Esophagus squamous epithelium (tissue), 5 donors: ENCODE data around the gene LEPROT. TPM values are rescaled to one million over a fixed set of nuclear protein-coding genes. Genes with fewer than 3 reads are reported as not detected.
"Not testable (repeated sequence)": the region's sequence is repeated elsewhere in the genome, so short reads cannot be mapped to it uniquely, and the experiment has no call there.

Source experiments
- DNase-seq: peaks from one replicate; lab custom pipeline; 2025; lab: John Stamatoyannopoulos, UW
- H3K27ac ChIP-seq, 4 donors: fragments of 200-600 bp; sonication (generic); one replicate each; pipeline ENCODE4 v1.5.1; 2016 to 2019; ENCODE audit warnings: mild to moderate bottlenecking in 1 of 4
- H3K27me3 ChIP-seq, 4 donors: fragments of 200-600 bp; sonication (generic); 1 replicate in 3 of 4; 2 replicates in 1 of 4; pipeline versions ENCODE4 v1.5.1 to v1.6.0; 2017 to 2021; ENCODE audit warnings: antibody characterized with exemption in 1 of 4
- H3K36me3 ChIP-seq, 3 donors: fragments of 200-600 bp; sonication (generic); one replicate each; pipeline ENCODE4 v1.5.1; 2016 to 2019
- H3K4me1 ChIP-seq, 3 donors: fragments of 200-600 bp; sonication (generic); one replicate each; pipeline ENCODE4 v1.5.1; 2017 to 2019
- H3K4me3 ChIP-seq, 4 donors: fragments of 200-600 bp; sonication (generic); 1 replicate in 3 of 4; 2 replicates in 1 of 4; pipeline ENCODE4 v1.5.1; 2016 to 2019; ENCODE audit warnings: mild to moderate bottlenecking in 2 of 4, moderate library complexity in 1 of 4
- H3K9me3 ChIP-seq, 3 donors: fragments of 200-600 bp; sonication (generic); one replicate each; pipeline ENCODE4 v1.5.1; 2016 to 2019
- POLR2A ChIP-seq, 4 donors: fragments of 450-650 bp; IDR thresholded peaks; one replicate each; pipeline ENCODE4 v1.6.1; 2017; ENCODE audit warnings: antibody characterized with exemption in 4 of 4, mild to moderate bottlenecking in 4 of 4, moderate library complexity in 3 of 4
- WGBS, 2 donors: methylation state at CpG; one replicate each; pipeline ENCODE4 v1.1.5; 2018; 5-methylcytosine and 5-hydroxymethylcytosine counted together
- intact Hi-C: fragments of 100-400 bp; cut with DNase I; formaldehyde crosslinking; loops from one replicate; pipeline ENCODE4 v1.15.0; 2022
- total RNA-seq, 4 donors: library from RNA; depleted of rRNA; stranded (reverse); fragments of >200 nt; gene quantifications; one replicate each; pipeline ENCODE4 v1.1.0, GENCODE V29; 2016
- TF ChIP-seq, protein P1 (sequence below), 6 experiments: fragments of 450-650 bp in 4 of 6; fragments of 200-600 bp in 2 of 6; sonication (generic) in 2 of 6; IDR thresholded peaks; one replicate each; pipeline ENCODE4 v1.5.1; 2016 to 2019; ENCODE audit warnings: antibody characterized with exemption in 6 of 6, mild to moderate bottlenecking in 4 of 6, moderate library complexity in 4 of 6
- donor health status: DM: yes; HTN: yes; CAD: no.

LEPROT gene
- total RNA-seq, 4 donors from 2014 or later = 29.7 to 56.9 (median 42.9) TPM

DNA sequence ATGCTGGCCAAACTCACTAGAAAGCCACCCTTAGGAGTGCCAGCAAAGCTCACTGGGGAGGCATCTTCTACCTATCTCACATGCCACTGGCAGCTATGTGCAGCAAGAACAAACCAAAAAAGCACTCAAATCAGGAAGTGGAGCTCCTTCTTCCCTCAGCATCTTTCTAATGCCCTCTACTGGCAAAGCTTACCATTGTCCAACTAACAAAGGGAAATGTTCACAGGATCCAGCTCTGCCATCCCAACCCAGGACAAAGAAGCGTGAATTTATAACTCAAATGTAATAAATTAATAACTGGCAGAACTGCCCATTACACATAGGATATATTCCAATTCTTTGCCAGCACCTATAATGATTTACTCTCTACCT is 38.9 kb downstream of the LEPROT start:
- WGBS, 2 donors = 68 to 82% methylated on average over 1 of the region's 1 CpG
- TF ChIP-seq, protein P1, sequence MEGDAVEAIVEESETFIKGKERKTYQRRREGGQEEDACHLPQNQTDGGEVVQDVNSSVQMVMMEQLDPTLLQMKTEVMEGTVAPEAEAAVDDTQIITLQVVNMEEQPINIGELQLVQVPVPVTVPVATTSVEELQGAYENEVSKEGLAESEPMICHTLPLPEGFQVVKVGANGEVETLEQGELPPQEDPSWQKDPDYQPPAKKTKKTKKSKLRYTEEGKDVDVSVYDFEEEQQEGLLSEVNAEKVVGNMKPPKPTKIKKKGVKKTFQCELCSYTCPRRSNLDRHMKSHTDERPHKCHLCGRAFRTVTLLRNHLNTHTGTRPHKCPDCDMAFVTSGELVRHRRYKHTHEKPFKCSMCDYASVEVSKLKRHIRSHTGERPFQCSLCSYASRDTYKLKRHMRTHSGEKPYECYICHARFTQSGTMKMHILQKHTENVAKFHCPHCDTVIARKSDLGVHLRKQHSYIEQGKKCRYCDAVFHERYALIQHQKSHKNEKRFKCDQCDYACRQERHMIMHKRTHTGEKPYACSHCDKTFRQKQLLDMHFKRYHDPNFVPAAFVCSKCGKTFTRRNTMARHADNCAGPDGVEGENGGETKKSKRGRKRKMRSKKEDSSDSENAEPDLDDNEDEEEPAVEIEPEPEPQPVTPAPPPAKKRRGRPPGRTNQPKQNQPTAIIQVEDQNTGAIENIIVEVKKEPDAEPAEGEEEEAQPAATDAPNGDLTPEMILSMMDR (IDR thresholded peaks at IDR 0.05) = peak in 3 of 6 experiments; percentile 23 to 51 (median 26)
- TF ChIP-seq POLR2A (IDR thresholded peaks at IDR 0.05) = no peak
- intact Hi-C loops = no loop called here

DNA sequence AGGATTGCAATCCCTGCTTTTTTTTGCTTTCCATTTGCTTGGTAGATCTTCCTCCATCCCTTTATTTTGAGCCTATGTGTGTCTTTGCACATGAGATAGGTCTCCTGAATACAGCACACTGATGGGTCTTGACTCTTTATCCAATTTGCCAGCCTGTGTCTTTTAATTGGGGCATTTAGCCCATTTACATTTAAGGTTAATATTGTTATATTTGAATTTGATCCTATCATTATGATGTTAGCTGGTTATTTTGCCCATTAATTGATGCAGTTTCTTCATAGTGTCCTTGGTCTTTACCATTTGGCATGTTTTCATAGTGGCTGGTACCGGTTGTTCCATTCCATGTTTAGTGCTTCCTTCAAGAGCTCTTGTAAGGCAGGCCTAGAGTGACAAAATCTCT is 45.4 kb downstream of the LEPROT start:
- H3K4me3 ChIP-seq = not testable (repeated sequence)
- WGBS, 2 donors = 92 to 95% methylated on average over 1 of the region's 1 CpG

More for the DNA sequence above, 38.9 kb downstream of the LEPROT start:
- Histone ChIP-seq H3K36me3 (no peaks in the 10 kb centered on the region), H3K4me3 (no peak overlapping the region), H3K4me1 (peaks cover 0 to 4% (median 0%) of the 10 kb centered on the region in 3 donors), H3K9me3 (no peaks in the 10 kb centered on the region), H3K27me3 (no peaks in the 10 kb centered on the region), H3K27ac (no peak overlapping the region)
- no peak for DNase-seq

DNA sequence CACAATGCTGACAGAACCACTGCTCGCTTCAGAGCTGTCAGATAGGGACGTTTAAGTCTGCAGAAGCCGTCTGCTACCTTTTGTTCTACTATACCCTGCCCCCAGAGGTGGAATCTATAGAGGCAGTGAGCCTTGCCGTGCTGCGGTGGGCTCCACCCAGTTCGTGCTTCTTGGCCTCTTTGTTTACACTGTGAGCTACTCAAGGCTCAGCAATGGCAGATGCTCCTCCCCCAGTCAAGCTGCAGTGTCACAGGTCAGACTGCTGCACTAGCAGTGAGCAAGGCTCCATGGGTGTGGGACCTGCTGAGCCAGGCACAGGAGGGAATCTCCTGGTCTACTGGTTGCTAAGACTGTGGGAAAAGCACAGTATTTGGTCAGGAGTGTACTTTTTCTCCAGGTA is 47.1 kb downstream of the LEPROT start:
- WGBS, 2 donors = 40 to 45% methylated on average over 1 to 4 of the region's 6 CpGs
- H3K4me1 ChIP-seq = peaks cover 0 to 19% (median 4%) of the 10 kb centered on the region in 3 donors
- H3K27me3 ChIP-seq = no peaks in the 10 kb centered on the region
- no peaks in the 10 kb centered on the region for H3K9me3 ChIP-seq
- no peak overlapping the region for H3K27ac ChIP-seq
- no peak for DNase-seq
- intact Hi-C loops = no loop called here
- TF ChIP-seq, protein P1 (IDR thresholded peaks at IDR 0.05) = no peak
- TF ChIP-seq POLR2A (IDR thresholded peaks at IDR 0.05) = no peak
- no peaks in the 10 kb centered on the region for H3K36me3 ChIP-seq
- no peak overlapping the region for H3K4me3 ChIP-seq

More for the DNA sequence above, 45.4 kb downstream of the LEPROT start:
- H3K4me1 ChIP-seq = peaks cover 0 to 19% (median 4%) of the 10 kb centered on the region in 3 donors
- H3K9me3 ChIP-seq, intact Hi-C loops, H3K27me3 ChIP-seq, DNase-seq, H3K36me3 ChIP-seq, H3K27ac ChIP-seq: not testable (repeated sequence)

DNA sequence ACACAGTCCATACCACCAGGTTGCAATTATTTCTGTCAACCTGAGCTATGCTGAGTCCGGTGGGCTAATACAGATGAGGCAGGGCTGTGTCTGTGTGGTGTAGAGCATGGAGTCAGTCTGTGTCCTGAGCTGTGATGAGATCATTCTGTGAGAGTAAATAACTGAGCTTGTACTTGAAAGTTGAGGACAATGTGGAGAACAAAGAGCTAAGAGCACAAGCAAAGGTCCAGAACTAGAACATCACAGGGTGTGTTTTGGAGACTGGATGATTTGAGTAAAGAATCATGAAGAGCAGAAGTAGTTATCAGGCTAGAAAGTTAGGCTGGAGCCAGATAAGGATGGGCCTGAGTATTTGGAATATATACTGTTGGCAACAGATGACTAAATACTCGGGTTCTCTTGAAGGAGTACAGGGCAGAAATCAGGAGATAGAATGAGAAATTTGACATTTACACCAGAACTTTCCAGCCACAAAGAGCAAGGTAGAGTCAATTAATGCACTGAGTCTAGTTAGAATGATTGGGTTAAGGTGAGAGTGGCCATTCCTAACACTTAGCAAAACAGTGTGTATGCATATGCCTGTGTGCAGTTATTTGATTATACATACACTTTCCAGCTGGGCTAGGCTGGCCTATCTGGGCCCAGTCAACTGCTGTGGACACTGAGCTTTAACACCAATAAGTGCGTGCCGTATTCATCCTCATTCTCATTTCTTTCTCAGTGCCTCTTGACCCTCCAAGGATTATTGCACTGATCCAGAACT is 48.8 kb downstream of the LEPROT start:
- no peak for TF ChIP-seq POLR2A (IDR thresholded peaks at IDR 0.05)
- TF ChIP-seq, protein P1 (IDR thresholded peaks at IDR 0.05) = no peak
- 55 to 56% methylated on average over 4 of the region's 4 CpGs for WGBS, 2 donors
- peak overlapping the region in 3 of 4 donors; percentile 7 to 53 (median 33) for H3K27ac ChIP-seq

DNA sequence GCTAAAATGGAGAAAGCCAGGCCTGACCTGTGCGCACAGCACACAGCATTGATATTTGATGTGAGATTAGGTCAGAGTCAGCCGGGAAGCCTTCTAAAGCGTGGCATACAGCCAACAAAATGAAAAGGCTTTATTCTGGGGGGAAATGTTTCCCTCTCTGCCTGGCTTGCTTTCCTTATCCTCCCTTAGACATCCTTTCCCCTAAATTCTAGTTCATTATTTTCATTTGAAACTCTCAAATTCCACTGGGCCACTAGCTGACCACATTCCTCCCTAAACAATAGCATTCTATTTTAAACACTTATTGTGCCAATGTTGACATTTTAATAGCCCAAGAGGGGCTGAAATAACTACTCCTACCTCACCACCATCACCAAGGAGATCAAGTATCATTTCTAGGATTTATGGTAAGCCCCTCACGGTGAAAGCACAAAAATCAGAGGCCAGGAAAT is 49.4 kb downstream of the LEPROT start:
- TF ChIP-seq, protein P1 (IDR thresholded peaks at IDR 0.05) = no peak
- no peak for TF ChIP-seq POLR2A (IDR thresholded peaks at IDR 0.05)
- no peaks in the 10 kb centered on the region for H3K36me3 ChIP-seq
- no peak overlapping the region for H3K4me3 ChIP-seq
- no peaks in the 10 kb centered on the region for H3K27me3 ChIP-seq
- WGBS, 2 donors = 58 to 60% methylated on average over 4 of the region's 4 CpGs
- peak overlapping the region in 3 of 4 donors; percentile 7 to 53 (median 33) for H3K27ac ChIP-seq
- peaks cover 0 to 19% (median 4%) of the 10 kb centered on the region in 3 donors for H3K4me1 ChIP-seq
- no peak for DNase-seq
- intact Hi-C loops = no loop called here
- H3K9me3 ChIP-seq = no peaks in the 10 kb centered on the region

More for the DNA sequence above, 48.8 kb downstream of the LEPROT start:
- Histone ChIP-seq H3K27me3 (no peaks in the 10 kb centered on the region), H3K36me3 (no peaks in the 10 kb centered on the region), H3K9me3 (no peaks in the 10 kb centered on the region), H3K4me3 (no peak overlapping the region), H3K4me1 (peaks cover 0 to 19% (median 4%) of the 10 kb centered on the region in 3 donors)
- intact Hi-C loops = no loop called here
- no peak for DNase-seq
